Measurements from ENCODE around the gene AKAIN1.

Gene AKAIN1

GRCh38 chr18:5132987-5133386, 64.1 kb downstream of the AKAIN1 start:
- no peak for TF ChIP-seq Cebpa-rat (IDR thresholded peaks at IDR 0.05)
- H3K4me3 ChIP-seq, result no peak overlapping the region
- H3K4me1 ChIP-seq, result no peaks in the 10 kb centered on the region
- no peaks in the 10 kb centered on the region for H3K36me3 ChIP-seq
- H4K20me1 ChIP-seq, result no peaks in the 10 kb centered on the region
- no peak overlapping the region for H3K4me2 ChIP-seq
- no peaks in the 10 kb centered on the region for H3K9me3 ChIP-seq (replicated peaks in 1 of 11)
- H3K27ac ChIP-seq, result no peak overlapping the region
- H3K27me3 ChIP-seq, result no peaks in the 10 kb centered on the region
- no peak overlapping the region for H3K9ac ChIP-seq

DNA sequence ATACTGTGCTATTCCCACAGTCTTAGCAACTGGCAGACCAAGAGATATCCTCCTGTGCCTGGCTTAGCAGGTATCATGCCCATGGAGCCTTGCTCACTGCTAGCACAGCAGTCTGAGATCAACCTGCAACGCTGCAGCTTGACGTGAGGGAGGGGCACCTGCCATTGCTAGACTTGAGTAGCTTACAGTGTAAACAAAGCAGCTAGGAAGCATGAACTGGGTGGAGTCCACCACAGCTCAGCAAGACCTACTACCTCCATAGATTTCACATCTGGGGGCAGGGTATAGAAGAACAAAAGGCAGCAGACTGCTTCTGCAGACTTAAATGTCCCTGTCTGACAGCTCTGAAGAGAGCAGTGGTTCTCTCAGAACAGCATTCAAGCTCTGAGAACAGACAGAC, 74.8 kb downstream of the AKAIN1 start:
- no peak overlapping the region for H3K27ac ChIP-seq
- no peak overlapping the region for H3K4me2 ChIP-seq
- H3K4me3 ChIP-seq, result no peak overlapping the region
- TF ChIP-seq Cebpa-rat (IDR thresholded peaks at IDR 0.05), result no peak
- H3K36me3 ChIP-seq, result no peaks in the 10 kb centered on the region
- no peaks in the 10 kb centered on the region for H3K27me3 ChIP-seq
- no peak overlapping the region for H3K9ac ChIP-seq
- no peaks in the 10 kb centered on the region for H3K4me1 ChIP-seq
- peaks cover 24 to 39% (median 29%) of the 10 kb centered on the region in 11 experiments for H3K9me3 ChIP-seq (replicated peaks in 1 of 11)
- no peaks in the 10 kb centered on the region for H4K20me1 ChIP-seq

- Histone ChIP-seq H3K4me1 (0 out of 20 replicates have a peak, but pooled peaks cover 0 to 5% (median 0%) of the 10 kb centered on the region in 10 experiments), H4K20me1 (no peaks in the 10 kb centered on the region), H3K9ac (no peak overlapping the region), H3K36me3 (no peaks in the 10 kb centered on the region), H3K4me3 (no peak overlapping the region), H3K4me2 (no peak overlapping the region), H3K27ac (no peak overlapping the region), H3K9me3 (replicated peaks in 1 of 11) (peaks cover 0 to 15% (median 0%) of the 10 kb centered on the region in 11 experiments; a peak in 4 of 22 replicates), H3K27me3 (no peaks in the 10 kb centered on the region)
- no peak for TF ChIP-seq Cebpa-rat (IDR thresholded peaks at IDR 0.05)
Measured at GRCh38 chr18:5110266-5110665, 86.8 kb downstream of the AKAIN1 start.

- no peaks in the 10 kb centered on the region for H3K27me3 ChIP-seq
- H3K27ac ChIP-seq, result no peak overlapping the region
- TF ChIP-seq Cebpa-rat (IDR thresholded peaks at IDR 0.05), result no peak
- peaks cover 0 to 17% (median 0%) of the 10 kb centered on the region in 10 experiments; a peak in 4 of 20 replicates for H3K4me1 ChIP-seq
- H3K4me2 ChIP-seq, result no peak overlapping the region
- no peaks in the 10 kb centered on the region for H4K20me1 ChIP-seq
- H3K36me3 ChIP-seq, result no peaks in the 10 kb centered on the region
- H3K9me3 ChIP-seq (replicated peaks in 1 of 11), result no peaks in the 10 kb centered on the region
- H3K9ac ChIP-seq, result no peak overlapping the region
- H3K4me3 ChIP-seq, result no peak overlapping the region
Measured at GRCh38 chr18:5107988-5108387, 89.1 kb downstream of the AKAIN1 start.

GRCh38 chr18:5106730-5107129, 90.3 kb downstream of the AKAIN1 start:
- H3K9ac ChIP-seq, result no peak overlapping the region

GRCh38 chr18:5104246-5104645, 92.8 kb downstream of the AKAIN1 start:
- Histone ChIP-seq H3K9ac (no peak overlapping the region), H3K9me3 (replicated peaks in 1 of 11) (no peaks in the 10 kb centered on the region), H3K4me2 (0 out of 22 replicates have a peak overlapping the region, but pooled peaks of 2 of the 11 experiments have one; percentile 35 to 49), H4K20me1 (no peaks in the 10 kb centered on the region), H3K27me3 (no peaks in the 10 kb centered on the region), H3K4me3 (no peak overlapping the region), H3K36me3 (no peaks in the 10 kb centered on the region), H3K27ac (no peak overlapping the region), H3K4me1 (peaks cover 0 to 13% (median 0%) of the 10 kb centered on the region in 10 experiments; a peak in 4 of 20 replicates)
- no peak for TF ChIP-seq Cebpa-rat (IDR thresholded peaks at IDR 0.05)

More at GRCh38 chr18:5106730-5107129, 90.3 kb downstream of the AKAIN1 start:
- Histone ChIP-seq H3K36me3 (no peaks in the 10 kb centered on the region), H3K27ac (no peak overlapping the region), H3K4me2 (no peak overlapping the region), H3K27me3 (no peaks in the 10 kb centered on the region), H3K9me3 (replicated peaks in 1 of 11) (no peaks in the 10 kb centered on the region), H4K20me1 (no peaks in the 10 kb centered on the region), H3K4me1 (peaks cover 0 to 13% (median 0%) of the 10 kb centered on the region in 10 experiments; a peak in 4 of 20 replicates), H3K4me3 (no peak overlapping the region)
- TF ChIP-seq Cebpa-rat (IDR thresholded peaks at IDR 0.05), result no peak

DNA sequence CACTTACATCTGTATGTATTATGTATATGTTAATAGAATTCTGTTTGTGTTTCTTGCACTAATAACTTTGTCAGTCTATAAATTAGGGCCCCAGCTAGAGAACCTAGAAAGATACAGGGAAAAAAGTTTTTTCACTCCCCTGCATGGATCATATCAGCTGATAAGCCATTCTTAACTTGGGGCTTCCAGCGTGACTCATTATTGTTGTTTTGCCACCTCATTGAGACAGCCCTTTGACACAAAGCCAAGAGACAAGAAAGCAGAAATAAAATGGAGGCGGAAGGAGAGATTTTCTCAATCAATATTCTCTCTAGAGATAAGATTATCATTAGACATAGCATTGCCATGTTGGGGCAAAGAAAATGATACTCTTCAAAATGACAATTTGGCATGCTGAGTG, 93.4 kb downstream of the AKAIN1 start:
- H3K27ac ChIP-seq, result peak overlapping the region in 1 of 11 experiments; percentile 24; a peak in 1 of 22 replicates
- H3K9ac ChIP-seq, result no peak overlapping the region
- no peaks in the 10 kb centered on the region for H3K9me3 ChIP-seq (replicated peaks in 1 of 11)
- no peaks in the 10 kb centered on the region for H3K27me3 ChIP-seq
- H3K4me2 ChIP-seq, result peak overlapping the region in 2 of 11 experiments; percentile 35 to 49; a peak in 3 of 22 replicates
- H3K36me3 ChIP-seq, result no peaks in the 10 kb centered on the region
- TF ChIP-seq Cebpa-rat (IDR thresholded peaks at IDR 0.05), result no peak
- H3K4me3 ChIP-seq, result no peak overlapping the region
- H3K4me1 ChIP-seq, result peaks cover 0 to 13% (median 0%) of the 10 kb centered on the region in 10 experiments; a peak in 4 of 20 replicates
- H4K20me1 ChIP-seq, result no peaks in the 10 kb centered on the region

DNA sequence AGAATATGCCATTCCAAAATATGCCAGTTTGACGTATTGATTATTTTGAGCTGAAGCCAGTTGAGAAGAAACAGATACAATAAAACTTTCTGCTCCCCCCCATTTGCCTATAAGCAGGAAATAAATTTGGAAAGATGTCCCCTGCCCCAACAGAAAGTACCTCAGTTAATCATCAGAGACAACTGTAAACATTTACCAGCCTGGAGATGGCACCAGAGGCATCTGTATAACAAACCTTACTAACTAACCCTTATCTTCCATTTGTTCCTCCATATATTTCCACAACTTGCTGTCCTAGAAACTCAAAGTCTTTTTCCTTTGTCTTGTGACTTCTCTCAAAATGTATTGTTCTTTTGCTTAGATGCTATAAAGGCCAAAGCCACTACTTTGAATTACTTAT, 93.8 kb downstream of the AKAIN1 start:
- peak overlapping the region in 1 of 11 experiments; percentile 24; a peak in 1 of 22 replicates for H3K27ac ChIP-seq
- peak overlapping the region in 2 of 11 experiments; percentile 35 to 49; a peak in 3 of 22 replicates for H3K4me2 ChIP-seq
- H3K36me3 ChIP-seq, result no peaks in the 10 kb centered on the region
- peaks cover 0 to 13% (median 0%) of the 10 kb centered on the region in 10 experiments; a peak in 4 of 20 replicates for H3K4me1 ChIP-seq
- no peaks in the 10 kb centered on the region for H3K27me3 ChIP-seq
- no peaks in the 10 kb centered on the region for H3K9me3 ChIP-seq (replicated peaks in 1 of 11)
- H3K9ac ChIP-seq, result no peak overlapping the region
- no peak overlapping the region for H3K4me3 ChIP-seq
- TF ChIP-seq Cebpa-rat (IDR thresholded peaks at IDR 0.05), result no peak
- H4K20me1 ChIP-seq, result no peaks in the 10 kb centered on the region

- Histone ChIP-seq H3K4me2 (no peak overlapping the region), H3K9me3 (replicated peaks in 1 of 11) (peaks cover 0 to 17% (median 7%) of the 10 kb centered on the region in 11 experiments; a peak in 12 of 22 replicates)
- TF ChIP-seq Cebpa-rat (IDR thresholded peaks at IDR 0.05), result no peak
Measured at GRCh38 chr18:5097116-5097703, 99.8 kb downstream of the AKAIN1 start.

DNA sequence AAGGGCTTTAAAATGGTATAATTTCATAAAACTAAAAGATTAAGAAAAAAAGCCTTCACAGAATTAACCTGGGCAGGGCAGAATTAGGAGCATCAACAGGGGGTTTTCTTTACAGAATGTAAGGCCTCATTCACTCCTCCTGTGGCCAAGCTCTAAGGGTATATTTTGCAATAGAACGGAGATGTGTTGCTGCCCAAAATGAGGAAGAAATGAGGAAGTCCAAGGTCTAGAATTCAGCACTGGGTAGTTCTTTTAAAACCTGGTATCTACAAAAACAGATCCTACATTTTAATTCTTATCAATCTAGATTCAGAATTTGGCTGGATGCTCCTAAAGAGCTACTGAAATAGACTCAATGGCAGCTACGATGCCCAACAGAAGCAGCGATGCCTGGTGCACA, 101.8 kb downstream of the AKAIN1 start:
- Histone ChIP-seq H3K4me1 (no peaks in the 10 kb centered on the region), H4K20me1 (no peaks in the 10 kb centered on the region), H3K4me2 (no peak overlapping the region), H3K36me3 (no peaks in the 10 kb centered on the region), H3K9ac (no peak overlapping the region), H3K27ac (no peak overlapping the region), H3K27me3 (no peaks in the 10 kb centered on the region), H3K4me3 (no peak overlapping the region), H3K9me3 (replicated peaks in 1 of 11) (peaks cover 7 to 33% (median 15%) of the 10 kb centered on the region in 11 experiments)
- no peak for TF ChIP-seq Cebpa-rat (IDR thresholded peaks at IDR 0.05)

More at GRCh38 chr18:5097116-5097703, 99.8 kb downstream of the AKAIN1 start:
- Histone ChIP-seq H3K27me3 (no peaks in the 10 kb centered on the region), H4K20me1 (no peaks in the 10 kb centered on the region), H3K4me3 (no peak overlapping the region), H3K27ac (no peak overlapping the region), H3K4me1 (no peaks in the 10 kb centered on the region), H3K9ac (no peak overlapping the region), H3K36me3 (no peaks in the 10 kb centered on the region)
